Neural progenitor cell (in vitro differentiated cells): Measurements from ENCODE around the gene SYDE2.

Experiments
- EZH2 ChIP-seq: fragments of 200-600 bp; sonication (generic); IDR thresholded peaks from 2 replicates; pipeline ENCODE4 v1.6.1; 2017; ENCODE audit warnings: antibody characterized with exemption, mild to moderate bottlenecking, moderate library complexity
- TF ChIP-seq, protein P1 (sequence below): fragments of 200-600 bp; sonication (generic); IDR thresholded peaks from 2 replicates; pipeline ENCODE4 v1.5.1; 2017; ENCODE audit warnings: antibody characterized with exemption, mild to moderate bottlenecking

DNA sequence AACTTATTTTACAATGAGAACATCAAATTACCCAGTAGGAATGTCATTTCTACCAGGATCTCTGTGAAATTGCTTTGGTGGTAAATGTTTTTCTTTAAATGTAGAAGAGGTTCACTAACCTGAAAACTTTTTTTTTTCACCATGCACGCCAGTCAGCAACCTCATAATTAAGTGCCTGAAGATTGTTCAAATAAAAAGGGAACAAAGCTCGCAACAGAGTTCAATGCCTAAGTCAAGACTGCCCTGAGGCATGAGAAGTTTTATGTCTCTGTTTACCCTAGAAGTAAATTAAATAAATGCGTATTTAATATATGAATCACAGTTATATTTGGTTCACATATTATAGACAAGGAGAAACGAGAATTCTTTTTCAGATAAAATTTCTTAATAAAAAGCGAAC, 13.8 kb upstream of the SYDE2 start:
- TF ChIP-seq, protein P1, sequence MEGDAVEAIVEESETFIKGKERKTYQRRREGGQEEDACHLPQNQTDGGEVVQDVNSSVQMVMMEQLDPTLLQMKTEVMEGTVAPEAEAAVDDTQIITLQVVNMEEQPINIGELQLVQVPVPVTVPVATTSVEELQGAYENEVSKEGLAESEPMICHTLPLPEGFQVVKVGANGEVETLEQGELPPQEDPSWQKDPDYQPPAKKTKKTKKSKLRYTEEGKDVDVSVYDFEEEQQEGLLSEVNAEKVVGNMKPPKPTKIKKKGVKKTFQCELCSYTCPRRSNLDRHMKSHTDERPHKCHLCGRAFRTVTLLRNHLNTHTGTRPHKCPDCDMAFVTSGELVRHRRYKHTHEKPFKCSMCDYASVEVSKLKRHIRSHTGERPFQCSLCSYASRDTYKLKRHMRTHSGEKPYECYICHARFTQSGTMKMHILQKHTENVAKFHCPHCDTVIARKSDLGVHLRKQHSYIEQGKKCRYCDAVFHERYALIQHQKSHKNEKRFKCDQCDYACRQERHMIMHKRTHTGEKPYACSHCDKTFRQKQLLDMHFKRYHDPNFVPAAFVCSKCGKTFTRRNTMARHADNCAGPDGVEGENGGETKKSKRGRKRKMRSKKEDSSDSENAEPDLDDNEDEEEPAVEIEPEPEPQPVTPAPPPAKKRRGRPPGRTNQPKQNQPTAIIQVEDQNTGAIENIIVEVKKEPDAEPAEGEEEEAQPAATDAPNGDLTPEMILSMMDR: no peak
- TF ChIP-seq EZH2: no peak
